SU-DHL-6 (cell line): Measurements from ENCODE around the gene FAM124A.

Source experiments
- H2AFZ ChIP-seq: fragments of 200-600 bp; sonication (generic); 2 replicates; pipeline ENCODE4 v1.6.1; 2014; ENCODE audit warnings: low read depth, mild to moderate bottlenecking, moderate library complexity, mixed read lengths, antibody characterized with exemption, low read length; ENCODE audit not compliant: severe bottlenecking
- H3F3A ChIP-seq: fragments of 200-600 bp; shearing (Covaris generic); 2 replicates; pipeline ENCODE4 v1.6.0; 2016; ENCODE audit warnings: antibody characterized with exemption, mild to moderate bottlenecking; ENCODE audit not compliant: insufficient read depth
- H3K27ac ChIP-seq: fragments of 200-600 bp; sonication (generic); 2 replicates; pipeline ENCODE4 v1.5.1; 2016; ENCODE audit warnings: low read depth, mild to moderate bottlenecking, low read length, moderate library complexity, mixed read lengths
- H3K27me3 ChIP-seq: fragments of 200-600 bp; sonication (generic), shearing (Covaris generic); 2 replicates; pipeline ENCODE4 v1.6.0; 2014; ENCODE audit warnings: mild to moderate bottlenecking, low read length
- H3K36me3 ChIP-seq: fragments of 200-600 bp; sonication (generic); 2 replicates; pipeline ENCODE4 v1.6.1; 2014; ENCODE audit warnings: mild to moderate bottlenecking, low read length, mixed read lengths
- H3K4me2 ChIP-seq: fragments of 300-600, 200-600 bp; shearing (Covaris generic), sonication (generic); 2 replicates; pipeline ENCODE4 v1.6.0; 2014; ENCODE audit warnings: low read length, low read depth, mild to moderate bottlenecking; ENCODE audit not compliant: poor library complexity, severe bottlenecking
- H3K4me3 ChIP-seq: fragments of 200-600 bp; sonication (generic); 2 replicates; pipeline ENCODE4 v1.5.1; 2014; ENCODE audit warnings: antibody characterized with exemption, low read length, mild to moderate bottlenecking, mixed read lengths; ENCODE audit not compliant: insufficient read depth, poor library complexity, severe bottlenecking
- H3K79me2 ChIP-seq: fragments of 200-600 bp; sonication (generic); 2 replicates; pipeline ENCODE4 v1.6.1; 2014; ENCODE audit warnings: mild to moderate bottlenecking, low read length, moderate library complexity; ENCODE audit not compliant: insufficient read depth
- H3K9ac ChIP-seq: fragments of 200-600 bp; sonication (generic); 2 replicates; pipeline ENCODE4 v1.7.0; 2014; ENCODE audit warnings: mild to moderate bottlenecking, low read length
- H3K9me2 ChIP-seq: fragments of 200-600 bp; sonication (generic); replicated peaks from 2 replicates; pipeline ENCODE4 v1.6.1; 2014; ENCODE audit warnings: low read length; ENCODE audit not compliant: insufficient read depth
- H3K9me3 ChIP-seq: fragments of 200-600 bp; sonication (generic); 2 replicates; pipeline ENCODE4 v1.6.1; 2014; ENCODE audit warnings: low read length, mixed read lengths; ENCODE audit not compliant: insufficient read depth
- H4K20me1 ChIP-seq: fragments of 200-600 bp; sonication (generic); 2 replicates; pipeline ENCODE4 v1.6.1; 2014; ENCODE audit warnings: low read depth, mild to moderate bottlenecking, antibody characterized with exemption, low read length, moderate library complexity, mixed read lengths
- CTCF ChIP-seq: fragments of 200-600 bp; sonication (generic); IDR thresholded peaks from one replicate; pipeline ENCODE4 v1.5.1; 2017; ENCODE audit warnings: antibody characterized with exemption, mild to moderate bottlenecking, low read length, moderate library complexity; ENCODE audit not compliant: insufficient read depth, poor library complexity, severe bottlenecking
- EZH2phosphoT487 ChIP-seq: fragments of 200-600 bp; sonication (generic), shearing (Covaris generic); conservative IDR thresholded peaks from 2 replicates; pipeline ENCODE4 v1.6.1; 2018; ENCODE audit warnings: mild to moderate bottlenecking, antibody characterized with exemption, low read length, moderate library complexity, mixed read lengths

FAM124A gene

GRCh38 chr13:51291341-51291740 is 69.1 kb downstream of the FAM124A start:
- H3K9ac ChIP-seq = no peak overlapping the region
- no peak overlapping the region for H3K27ac ChIP-seq
- TF ChIP-seq CTCF (no peak), EZH2phosphoT487 (no peak)
- no peaks in the 10 kb centered on the region for H3K9me2 ChIP-seq
- no peaks in the 10 kb centered on the region for H3K36me3 ChIP-seq
- no peaks in the 10 kb centered on the region for H3K9me3 ChIP-seq
- H3K79me2 ChIP-seq = no peaks in the 10 kb centered on the region
- H2AFZ ChIP-seq = no peak overlapping the region
- H3K4me2 ChIP-seq = no peak overlapping the region
- no peaks in the 10 kb centered on the region for H4K20me1 ChIP-seq
- H3K27me3 ChIP-seq = no peaks in the 10 kb centered on the region
- H3K4me3 ChIP-seq = no peak overlapping the region
- no peaks in the 10 kb centered on the region for H3F3A ChIP-seq

GRCh38 chr13:51292000-51292565 is 69.9 kb downstream of the FAM124A start:
- H3K4me2 ChIP-seq = no peak overlapping the region

DNA sequence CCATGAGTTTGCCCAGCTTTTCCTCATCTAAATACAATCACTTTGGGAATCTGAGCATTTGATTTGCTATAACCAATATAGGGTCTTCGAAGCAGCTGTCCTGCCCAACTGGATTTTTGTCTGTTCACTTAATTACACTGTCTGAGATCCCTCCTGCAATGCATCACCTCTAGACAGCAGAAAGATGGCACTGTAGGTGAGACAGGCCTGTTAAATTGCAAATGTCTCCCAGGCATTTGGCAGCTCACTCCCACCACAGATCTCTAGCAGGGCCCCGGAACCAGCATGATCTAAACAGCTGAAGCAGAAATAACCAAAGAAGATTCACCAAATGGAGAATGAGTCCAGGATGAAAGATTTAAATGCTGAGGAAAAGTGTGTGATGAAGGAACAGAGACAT is 75.4 kb downstream of the FAM124A start:
- no peak for TF ChIP-seq CTCF
- TF ChIP-seq EZH2phosphoT487 = no peak
- no peaks in the 10 kb centered on the region for H4K20me1 ChIP-seq
- no peaks in the 10 kb centered on the region for H3K79me2 ChIP-seq
- no peaks in the 10 kb centered on the region for H3K27me3 ChIP-seq
- H3K9me2 ChIP-seq = no peaks in the 10 kb centered on the region
- no peak overlapping the region for H3K9ac ChIP-seq
- H3K36me3 ChIP-seq = no peaks in the 10 kb centered on the region
- no peak overlapping the region for H2AFZ ChIP-seq
- no peaks in the 10 kb centered on the region for H3K9me3 ChIP-seq
- H3K4me2 ChIP-seq = no peak overlapping the region
- H3F3A ChIP-seq = no peaks in the 10 kb centered on the region
- no peak overlapping the region for H3K4me3 ChIP-seq
- H3K27ac ChIP-seq = no peak overlapping the region

More at GRCh38 chr13:51292000-51292565, 69.9 kb downstream of the FAM124A start:
- H3K79me2 ChIP-seq = no peaks in the 10 kb centered on the region
- H3F3A ChIP-seq = no peaks in the 10 kb centered on the region
- no peak overlapping the region for H3K27ac ChIP-seq
- no peaks in the 10 kb centered on the region for H3K36me3 ChIP-seq
- no peak overlapping the region for H3K4me3 ChIP-seq
- H3K9ac ChIP-seq = no peak overlapping the region
- TF ChIP-seq EZH2phosphoT487 (no peak), CTCF (no peak)
- H3K27me3 ChIP-seq = no peaks in the 10 kb centered on the region
- H2AFZ ChIP-seq = no peak overlapping the region
- H4K20me1 ChIP-seq = no peaks in the 10 kb centered on the region
- no peaks in the 10 kb centered on the region for H3K9me2 ChIP-seq
- H3K9me3 ChIP-seq = no peaks in the 10 kb centered on the region

DNA sequence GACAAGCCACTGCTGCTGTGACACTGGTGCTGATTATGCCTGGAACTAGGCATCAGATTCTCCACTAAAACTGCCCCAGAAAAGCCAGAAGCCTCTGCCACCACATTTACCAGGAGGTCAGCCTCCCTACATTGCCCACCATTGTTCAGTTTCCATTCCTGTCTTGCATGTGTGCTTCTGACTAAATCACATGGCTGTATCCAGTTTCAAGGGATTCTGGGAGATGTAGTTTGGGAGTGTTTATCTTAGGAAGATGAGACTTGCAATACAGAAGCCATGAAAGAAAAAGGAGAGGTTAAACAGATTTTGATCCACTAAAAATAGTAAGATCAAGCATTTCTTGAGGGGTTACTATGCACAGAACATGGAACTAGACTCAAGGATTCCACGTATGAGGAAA is 76.6 kb downstream of the FAM124A start:
- Histone ChIP-seq H3K4me2 (no peak overlapping the region), H3K27ac (no peak overlapping the region), H3K27me3 (no peaks in the 10 kb centered on the region), H3F3A (no peaks in the 10 kb centered on the region), H3K36me3 (no peaks in the 10 kb centered on the region), H4K20me1 (no peaks in the 10 kb centered on the region), H3K9ac (no peak overlapping the region), H3K79me2 (no peaks in the 10 kb centered on the region), H3K9me2 (no peaks in the 10 kb centered on the region), H3K9me3 (no peaks in the 10 kb centered on the region), H2AFZ (no peak overlapping the region), H3K4me3 (no peak overlapping the region)
- TF ChIP-seq EZH2phosphoT487 (no peak), CTCF (no peak)
